ENCODE measurements around the gene PRKCD.
"Not testable (repeated sequence)": the region's sequence is repeated elsewhere in the genome, so short reads cannot be mapped to it uniquely, and the experiment has no call there.

PRKCD gene

DNA sequence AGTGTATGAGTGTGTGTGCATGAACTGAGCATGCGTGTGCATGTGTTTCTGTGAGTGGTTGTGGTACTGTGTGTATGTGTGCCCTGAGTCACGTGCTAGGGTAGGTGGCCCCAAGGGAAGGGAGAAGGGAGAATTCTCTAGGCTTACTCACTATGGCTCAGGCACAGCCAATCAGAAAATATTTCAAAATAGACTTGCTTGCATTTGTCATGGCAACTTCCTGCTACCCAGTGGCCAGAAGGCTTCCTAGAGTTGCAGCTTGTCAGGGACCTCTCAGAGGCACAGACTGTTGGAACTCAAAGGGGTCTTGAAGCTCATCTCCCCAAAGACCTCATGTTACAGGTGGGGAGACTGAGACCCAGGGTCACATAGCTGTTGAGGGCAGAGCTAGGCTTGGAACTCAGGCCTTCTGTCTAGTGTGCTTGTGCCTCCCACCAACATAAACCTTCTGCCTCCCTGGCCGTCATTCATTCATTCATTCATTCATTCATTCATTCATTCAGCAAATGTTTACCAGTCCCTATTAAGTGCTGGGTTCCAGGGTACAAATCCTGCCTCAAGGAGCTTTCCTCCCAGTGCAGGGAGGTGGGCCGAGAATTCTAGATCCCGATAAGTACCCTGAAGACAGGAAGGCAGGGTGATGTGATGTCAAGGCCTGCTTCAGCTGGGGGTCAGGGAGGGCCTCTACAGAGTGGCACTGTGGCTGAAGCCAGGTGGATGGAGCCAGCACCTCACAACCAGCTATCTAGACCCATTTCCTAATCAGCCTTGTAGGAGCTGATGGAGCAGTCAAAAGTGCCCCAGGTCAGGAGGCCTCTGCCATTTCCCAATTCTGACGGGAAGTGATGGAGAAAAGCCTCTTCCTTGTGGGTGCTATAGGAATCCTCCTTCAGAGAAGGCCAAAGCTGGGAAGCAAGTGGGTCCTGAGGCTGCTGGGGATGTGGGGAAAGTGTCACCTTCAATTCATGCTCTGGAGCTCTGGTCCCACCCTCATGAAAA lies 19.9 kb upstream of the PRKCD start:
- peak; percentile 75 for DNase-seq

DNA sequence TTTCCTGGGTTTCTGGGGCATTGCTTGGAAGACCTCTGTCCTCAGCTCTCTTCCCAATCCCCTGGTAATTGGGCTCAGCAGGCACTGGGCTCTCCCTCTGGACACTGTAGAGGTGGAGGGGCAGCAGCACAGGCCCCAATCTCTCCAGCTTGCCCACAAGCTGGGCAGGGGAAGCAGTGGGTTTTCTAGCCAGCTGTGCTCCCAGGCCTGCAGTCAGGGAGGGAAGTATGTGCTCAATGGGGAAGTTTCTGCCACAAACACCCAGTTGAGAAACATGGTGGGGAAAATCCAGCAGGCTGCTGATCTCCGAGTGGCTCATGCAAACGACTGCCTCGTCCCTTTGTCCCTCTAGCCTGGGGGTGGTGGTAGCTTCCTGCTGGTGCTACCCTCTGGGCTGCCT lies 18.0 kb upstream of the PRKCD start:
- peak; percentile 34 for DNase-seq

DNA sequence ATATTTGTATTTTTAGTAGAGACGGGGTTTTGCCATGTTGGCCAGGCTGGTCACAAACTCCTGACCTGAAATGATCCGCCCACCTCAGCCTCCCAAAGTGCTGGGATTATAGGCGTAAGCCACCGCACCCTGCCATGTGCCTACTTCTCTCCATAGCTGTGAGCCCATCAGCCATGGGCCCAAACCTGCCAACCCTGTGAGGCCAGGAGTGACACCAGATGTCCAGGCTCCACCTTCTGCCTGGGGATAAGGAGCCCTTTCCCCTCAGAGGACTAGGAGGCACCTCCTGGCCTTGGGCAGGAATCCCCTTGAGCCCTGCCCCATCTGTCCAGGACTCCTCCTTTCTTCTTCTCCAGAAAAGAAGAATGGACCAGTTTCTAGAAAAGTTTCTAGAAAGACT lies 16.6 kb upstream of the PRKCD start:
- DNase-seq, result no peak

DNA sequence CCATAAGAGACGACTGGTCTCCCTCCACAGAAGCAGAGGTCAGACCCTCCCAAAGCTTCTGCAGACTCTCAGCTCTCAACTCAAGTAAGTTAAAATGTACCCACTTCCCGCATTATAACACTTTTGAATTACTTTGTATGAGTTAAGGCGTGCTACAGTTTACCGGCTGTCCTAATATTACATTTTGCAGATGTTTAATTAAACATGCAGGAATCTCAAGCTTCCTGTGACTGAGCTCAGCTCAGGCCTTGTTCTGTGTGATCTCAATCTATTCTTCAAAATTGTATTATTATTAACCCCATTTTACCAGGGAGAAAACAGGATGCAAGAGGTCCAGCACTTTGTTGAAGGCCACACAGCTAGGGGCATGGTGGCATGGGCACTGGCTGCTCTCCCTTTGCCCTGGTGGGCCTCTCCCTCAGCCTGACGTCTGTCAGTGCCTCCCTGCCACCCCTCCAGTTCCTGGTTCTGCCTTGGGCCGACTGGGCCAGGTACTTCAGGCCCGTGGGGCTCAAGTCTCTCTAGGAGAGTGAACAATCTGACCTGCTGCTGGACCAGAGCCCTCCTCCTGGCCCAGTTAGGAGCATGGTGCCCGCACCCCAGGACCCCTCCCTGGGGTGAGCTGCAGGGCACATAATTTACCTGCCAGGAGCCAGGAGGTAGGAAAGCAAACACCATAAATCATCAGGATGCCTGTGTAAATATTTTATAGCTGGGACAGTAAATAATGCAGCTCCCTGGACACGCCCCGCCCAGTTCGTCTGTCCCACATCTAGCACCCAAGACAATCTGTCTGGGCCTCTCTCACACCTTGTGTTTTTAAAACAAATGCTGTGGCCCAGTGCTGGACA lies 15.9 kb upstream of the PRKCD start:
- no peak for DNase-seq

DNA sequence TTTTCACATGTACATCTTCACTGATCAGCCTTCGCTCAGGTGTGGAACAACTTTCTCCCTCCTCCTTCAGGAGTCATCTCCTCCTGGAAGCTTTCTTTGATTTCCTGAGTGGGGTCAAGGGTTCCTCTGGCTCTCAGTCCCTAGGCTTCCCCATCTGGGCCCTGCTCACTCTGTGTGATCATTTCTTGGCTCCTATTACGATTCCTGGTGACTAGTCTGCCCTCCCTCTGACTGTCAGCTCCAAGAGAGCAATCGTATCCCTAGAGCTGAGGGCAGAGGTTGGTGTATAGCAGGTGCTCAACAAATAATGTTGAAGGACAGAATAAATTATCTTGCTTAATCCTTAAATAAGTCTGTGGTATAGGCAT lies 15.3 kb upstream of the PRKCD start:
- DNase-seq, result no peak

DNA sequence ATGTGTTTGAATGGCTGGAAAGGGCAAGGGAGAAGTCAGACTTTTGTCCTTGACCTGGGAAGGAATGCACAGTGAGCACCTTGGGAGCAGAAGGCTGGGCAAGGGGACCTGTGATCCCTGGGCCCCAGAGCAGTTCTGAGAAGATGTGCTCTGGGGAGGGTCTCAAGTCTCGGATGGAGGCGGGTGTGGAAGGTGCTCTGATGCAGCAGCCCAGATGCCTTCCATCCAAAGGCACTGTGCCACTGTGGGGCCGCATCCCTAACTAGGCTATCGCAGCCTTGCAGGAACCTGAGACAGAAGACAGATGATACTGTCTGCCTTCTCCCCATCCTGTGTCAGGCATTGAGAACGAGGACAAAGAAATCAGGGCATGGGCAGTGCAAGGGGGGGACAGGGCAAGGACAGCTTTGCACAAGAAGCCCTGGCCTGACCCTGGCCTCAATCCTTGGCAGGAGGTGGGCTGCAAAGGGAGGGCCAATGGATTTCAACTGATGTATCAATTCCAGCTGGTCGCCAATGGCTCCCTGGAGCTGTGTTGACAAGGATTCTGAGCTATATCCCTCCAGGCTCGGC lies 14.6 kb upstream of the PRKCD start:
- no peak for DNase-seq

DNA sequence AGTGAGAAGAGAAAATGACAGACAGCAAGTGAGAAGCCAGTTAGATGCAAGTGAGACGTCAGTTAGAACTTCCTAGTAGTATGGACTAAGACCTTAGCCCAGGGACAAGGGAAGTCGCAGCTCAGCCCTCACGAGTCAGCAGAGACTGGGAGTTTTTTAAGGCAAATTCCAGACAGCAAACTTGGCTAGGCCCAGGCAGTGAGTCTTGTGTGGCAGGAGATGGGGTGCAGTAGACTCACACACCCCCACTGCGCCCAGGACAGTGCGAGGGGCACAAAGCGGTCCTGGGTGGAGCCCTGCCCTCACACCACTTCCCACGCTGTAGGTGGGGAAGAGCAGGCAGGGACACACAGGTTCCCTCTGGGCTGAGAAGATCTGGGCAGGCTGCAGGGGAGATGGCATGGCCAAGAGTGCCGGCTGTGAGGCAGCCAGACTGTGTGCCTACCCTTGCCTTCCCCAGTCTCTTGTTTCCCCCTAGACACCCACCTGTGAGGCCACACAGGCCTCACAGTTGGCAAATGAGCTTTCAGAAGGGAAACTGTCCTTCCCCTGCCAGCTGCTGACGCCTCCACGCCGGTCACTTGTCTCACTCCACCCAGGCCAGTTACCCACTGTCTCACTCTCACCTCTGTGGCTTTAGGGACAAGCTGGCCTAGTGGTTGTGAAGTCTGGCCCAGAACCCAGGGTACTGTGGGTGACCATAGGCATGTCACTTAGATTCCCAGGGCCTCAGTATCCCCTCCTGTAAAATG lies 13.7 kb upstream of the PRKCD start:
- no peak for DNase-seq

DNA sequence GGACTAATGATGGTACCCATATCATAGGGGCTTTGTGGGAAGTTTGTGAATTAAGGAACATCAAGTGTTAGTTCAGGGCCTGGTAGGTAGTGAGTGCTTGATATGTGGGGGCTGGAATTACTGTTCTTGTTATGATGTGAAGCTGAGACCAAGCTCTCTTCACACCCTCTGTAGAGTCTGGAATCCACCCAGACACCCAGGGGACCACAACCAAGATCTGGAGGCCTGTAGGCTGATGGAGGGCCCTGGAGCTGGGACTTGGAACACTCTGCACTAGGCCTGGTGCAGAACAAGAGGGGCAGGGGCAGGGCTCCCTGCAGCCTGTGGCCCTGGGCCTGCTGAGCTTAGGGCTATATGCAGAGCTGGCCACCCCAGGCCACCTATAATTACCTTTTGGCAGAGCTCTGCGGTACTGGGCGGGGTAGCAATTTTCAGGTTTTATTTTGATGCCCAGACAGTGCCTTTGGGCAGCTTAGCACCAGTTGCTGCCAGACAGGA lies 13.1 kb upstream of the PRKCD start:
- no peak for DNase-seq

DNA sequence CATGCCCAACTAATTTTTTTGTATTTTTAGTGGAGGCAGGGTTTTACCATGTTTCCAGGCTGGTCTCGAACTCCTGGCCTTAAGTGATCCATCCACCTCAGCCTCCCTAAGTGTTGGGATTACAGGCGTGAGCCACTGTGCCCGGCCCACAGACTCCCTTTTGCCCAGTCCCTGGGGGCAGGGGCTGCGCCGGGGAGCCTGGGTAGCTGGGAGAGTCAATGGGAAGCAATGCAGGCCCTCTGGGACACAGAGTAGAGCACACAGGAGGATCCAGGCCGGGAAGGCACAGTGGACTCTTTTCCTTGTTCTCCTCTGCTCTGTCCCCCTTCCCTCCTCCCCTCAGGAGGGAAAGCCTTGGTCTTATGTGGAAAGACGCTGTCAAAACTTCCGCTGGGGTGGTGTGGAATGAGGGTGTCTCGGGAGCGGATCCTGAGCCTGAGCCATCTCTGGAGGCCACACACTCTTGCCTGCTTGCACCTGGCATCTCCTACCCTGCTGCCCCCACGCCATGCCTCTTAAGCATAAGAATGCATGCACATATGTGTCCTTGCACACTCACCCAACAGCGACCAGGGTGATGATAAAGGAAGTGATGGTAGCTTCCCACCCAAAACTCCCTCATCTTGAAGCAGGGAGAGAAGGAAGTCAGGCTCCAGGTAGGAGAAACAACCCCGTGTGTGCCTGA lies 11.9 kb upstream of the PRKCD start:
- no peak for DNase-seq

DNA sequence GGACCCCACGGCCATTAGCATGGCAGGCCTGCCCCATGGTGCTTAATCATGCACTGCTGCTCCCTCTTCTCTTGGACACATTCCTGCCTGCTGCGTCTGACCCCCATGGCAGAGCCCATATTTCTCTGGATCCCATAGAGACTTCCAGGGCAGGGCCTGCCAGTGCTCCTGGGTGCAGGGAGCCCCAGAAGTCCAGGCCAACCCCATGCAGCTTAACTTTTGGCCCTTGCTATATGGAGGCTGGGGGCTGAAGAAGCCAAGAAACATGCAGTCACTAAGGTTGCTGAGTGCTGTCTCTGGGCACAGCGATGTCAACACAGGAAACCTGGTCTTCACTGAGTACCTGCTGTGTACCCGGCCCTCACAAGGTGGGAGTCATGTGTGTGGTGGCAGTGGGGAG lies 11.3 kb upstream of the PRKCD start:
- no peak for DNase-seq

DNA sequence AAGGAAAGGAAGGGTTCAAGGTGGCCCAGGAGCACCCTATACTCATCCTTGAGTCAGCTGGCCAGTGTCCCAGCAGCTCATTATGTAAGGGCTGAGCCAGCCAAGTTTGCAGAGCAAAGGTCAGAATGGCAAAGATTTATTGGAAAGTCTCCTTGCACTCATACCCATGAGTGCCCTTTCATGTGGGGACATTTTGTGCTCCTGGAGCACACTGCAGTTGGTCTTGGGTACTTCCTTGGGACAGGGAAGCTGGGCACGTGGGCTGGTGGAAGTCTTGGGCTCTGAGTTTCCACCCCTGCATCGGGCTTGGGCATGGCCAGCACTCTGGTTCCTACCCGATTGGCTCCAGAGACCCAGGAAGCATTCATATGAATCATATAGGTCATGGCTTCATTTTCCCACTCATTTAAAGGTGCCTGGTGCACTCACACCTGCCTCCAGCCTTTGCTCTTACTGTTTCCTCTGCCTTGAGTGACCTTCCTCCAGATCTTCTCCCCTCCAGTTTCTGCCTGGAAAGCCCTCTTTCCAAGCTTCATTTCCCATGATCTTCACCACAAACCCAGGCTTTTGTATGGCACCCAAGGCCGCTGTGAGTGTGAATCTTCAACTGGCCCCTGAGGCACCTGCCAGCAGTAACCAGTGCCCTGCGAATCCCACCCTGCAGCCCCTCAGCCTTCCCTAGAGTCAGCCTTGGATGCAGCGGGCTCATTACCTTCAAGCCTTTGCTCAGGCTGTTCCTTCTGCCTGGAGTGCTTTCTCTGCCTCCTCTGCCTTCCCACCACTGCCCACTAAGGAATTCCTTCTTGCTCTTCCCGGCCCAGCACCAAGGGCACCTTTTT lies 10.5 kb upstream of the PRKCD start:
- no peak for DNase-seq

DNA sequence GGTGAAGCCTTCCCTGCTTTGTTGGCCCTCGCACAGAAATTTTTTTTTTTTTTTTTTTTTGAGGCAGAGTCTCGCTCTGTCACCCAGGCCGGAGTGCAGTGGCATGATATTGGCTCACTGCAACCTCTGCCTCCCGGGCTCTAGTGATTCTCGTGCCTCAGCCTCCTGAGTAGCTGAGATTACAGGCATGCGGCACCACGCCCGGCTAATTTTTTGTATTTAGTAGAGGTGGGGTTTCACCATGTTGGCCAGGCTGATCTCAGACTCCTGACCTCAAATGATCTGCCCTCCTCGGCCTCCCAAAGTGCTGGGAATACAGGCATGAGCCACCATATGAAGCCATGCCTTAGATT lies 9.9 kb upstream of the PRKCD start:
- not testable (repeated sequence) for DNase-seq

DNA sequence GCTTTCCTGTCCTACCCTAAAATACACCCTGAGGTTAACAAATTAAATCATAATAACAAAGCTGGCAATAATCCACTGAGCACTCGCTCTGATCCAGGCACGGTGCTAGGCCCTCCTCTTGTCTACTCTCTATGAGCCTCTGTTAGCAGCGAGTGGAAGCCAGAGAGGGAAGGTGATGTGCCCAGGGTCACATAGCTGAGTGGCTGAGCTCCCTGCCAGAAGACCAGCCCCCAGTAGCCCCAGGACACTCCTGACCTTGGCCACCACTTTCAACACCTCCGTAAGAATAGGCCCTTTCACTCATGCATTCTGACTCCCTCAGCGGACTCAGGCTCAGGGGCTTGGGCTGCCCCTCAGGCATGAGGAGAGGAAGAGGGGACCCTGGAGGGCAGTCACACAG lies 9.5 kb upstream of the PRKCD start:
- DNase-seq, result no peak

DNA sequence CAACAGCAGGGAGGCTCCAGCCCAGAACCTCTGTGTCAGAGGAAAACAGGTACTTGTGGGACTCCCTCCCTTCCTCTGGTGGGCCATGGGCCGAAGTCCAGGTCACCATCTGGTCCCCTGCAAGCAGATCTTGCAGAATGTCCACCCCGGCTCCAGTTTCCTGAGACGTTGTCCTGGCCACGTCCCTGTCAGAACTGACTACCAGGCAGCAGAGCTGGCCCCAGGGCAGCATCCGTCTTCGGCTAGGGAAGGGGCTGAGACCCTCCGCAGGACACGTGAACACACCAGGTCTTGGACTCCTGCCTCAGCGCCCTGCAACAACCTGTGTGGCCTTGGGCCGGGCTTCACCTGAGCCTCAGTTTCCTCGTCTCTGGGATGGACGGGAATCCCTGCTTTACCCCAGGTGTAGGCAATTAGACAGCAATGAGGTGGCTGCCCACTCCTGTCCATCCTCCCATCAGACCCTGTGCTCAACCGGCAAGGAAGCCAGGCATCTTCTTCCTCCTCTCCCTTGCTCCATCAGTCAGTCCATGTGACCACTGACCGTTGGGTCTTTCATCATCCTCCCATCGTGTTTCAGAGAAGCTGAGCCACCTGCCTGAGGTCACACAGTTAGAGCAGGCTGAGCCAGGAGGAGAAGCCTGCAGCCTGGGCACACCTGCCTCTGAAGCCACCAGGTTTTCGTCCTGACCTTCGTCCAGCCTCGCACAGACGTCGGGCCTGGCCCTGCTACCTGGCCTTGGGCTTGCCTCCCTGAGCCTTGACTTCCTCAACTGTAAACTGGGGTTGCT lies 8.9 kb upstream of the PRKCD start:
- no peak for DNase-seq

DNA sequence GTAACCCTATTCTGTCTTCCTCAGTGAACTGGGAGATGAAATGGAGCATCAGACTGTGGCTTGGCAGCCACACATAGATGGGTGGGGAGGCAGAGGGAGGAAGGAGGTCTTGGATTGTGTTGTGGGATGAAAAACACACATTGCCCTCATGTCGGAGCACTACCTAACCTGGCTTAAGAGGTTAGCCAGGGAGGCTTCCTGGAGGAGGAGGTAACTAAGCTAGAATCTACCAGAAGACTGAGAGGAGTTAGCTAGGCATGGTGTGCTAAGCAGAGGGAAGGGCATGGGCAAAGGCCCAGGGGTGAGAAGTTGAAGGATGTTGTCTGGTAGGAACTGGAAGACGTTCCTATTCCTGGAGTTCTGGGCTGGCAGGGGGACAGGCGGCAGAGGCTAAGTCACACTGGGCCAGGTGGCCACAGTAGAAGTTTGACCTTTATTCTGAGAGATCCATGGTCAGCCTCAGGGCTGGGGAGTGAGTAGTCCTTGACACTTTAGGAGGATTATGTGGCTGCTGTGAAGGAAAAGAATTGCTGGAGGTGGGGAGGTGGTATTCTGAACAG lies 7.7 kb upstream of the PRKCD start:
- no peak for DNase-seq

DNA sequence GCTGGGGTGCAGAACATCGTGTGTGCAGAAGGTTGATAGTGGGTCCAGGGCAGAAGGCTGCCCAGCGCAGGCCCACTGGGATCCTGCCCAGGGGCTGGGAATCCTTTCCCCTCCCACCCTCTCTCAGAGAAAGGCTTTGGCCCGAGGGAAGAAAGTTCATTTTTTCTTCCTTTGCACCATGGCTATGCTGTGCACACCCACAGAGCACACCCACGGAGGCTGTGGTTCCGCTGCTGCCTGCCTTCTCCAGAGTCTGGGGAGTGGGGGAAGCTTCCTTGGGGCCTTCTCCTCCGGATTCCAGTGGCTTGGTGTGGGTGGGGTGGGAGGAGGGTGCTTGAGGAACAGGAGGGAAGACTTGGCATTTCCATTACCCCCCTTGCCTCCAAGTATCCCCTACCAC lies 7.0 kb upstream of the PRKCD start:
- no peak for DNase-seq

DNA sequence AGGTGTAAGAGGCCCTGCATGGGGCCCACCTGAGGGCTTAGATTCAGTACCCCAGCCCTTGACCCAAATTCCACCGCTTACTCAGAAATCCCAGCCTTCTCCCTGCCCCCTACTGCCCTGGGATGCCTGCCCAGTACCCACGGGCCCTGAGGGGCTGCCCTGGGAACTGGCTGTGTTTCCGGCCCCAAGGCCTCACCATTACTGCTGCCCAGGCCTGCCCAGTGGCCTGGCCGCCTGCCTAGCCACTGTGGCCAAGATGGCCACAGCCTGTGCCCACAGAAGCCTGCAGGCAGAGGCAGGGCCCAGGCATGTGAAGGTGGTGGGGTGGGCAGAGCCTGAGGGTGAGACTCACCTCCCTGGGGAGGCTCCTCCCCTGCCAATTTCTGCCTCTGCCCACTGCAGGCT lies 6.1 kb upstream of the PRKCD start:
- DNase-seq, result no peak

DNA sequence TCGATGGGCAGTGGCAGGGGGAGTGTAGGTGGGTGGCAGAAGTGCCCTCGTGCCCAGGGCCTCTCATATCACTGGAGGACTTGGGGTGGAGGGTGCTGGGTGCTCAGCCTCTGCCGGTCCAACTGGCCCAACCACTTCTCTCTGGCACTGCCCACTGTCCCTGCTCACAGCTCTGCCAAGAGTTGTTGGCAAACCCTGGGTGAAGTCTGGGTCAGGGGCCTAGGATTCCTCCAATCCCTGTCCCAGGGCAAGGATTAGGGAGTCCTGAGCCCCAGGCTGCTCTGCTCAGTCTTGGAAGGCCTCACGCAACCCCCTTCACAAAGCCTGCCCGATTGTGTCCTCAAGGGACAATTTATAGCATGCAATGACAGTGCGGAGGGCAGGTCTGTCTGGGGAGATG lies 5.2 kb upstream of the PRKCD start:
- DNase-seq, result no peak

DNA sequence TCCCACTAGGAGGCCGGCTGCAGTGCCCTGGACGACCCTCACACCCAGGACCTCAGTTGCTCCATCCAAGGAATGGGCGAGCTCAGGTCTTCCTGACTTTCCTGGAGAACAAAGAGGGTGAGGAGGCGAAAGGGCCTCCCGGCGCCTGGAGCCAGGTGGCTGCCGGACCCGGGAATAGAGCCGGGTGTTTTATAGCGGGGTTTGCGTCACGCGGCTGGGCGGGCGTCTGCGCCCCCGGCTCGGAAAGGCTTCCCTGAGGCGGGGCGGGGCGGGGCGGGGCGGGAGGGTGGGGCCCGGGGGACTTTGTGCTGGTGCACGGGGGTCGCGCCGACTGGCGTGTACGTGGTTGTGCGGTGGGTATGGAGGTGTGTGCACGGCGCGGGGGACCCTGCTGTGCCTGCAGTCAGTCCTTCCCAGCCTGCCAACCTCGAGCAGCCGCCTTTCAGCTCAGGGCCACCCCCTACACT lies 4.6 kb upstream of the PRKCD start:
- no peak for DNase-seq

Data from SIG-M5 (cell line).